ENCODE results near the gene FRMD4A.
A peak's percentile ranks its signal among the peaks of the same experiment; 100 is the strongest.
"Not testable (repeated sequence)": the region's sequence is repeated elsewhere in the genome, so short reads cannot be mapped to it uniquely, and the experiment has no call there.

The FRMD4A gene

DNA sequence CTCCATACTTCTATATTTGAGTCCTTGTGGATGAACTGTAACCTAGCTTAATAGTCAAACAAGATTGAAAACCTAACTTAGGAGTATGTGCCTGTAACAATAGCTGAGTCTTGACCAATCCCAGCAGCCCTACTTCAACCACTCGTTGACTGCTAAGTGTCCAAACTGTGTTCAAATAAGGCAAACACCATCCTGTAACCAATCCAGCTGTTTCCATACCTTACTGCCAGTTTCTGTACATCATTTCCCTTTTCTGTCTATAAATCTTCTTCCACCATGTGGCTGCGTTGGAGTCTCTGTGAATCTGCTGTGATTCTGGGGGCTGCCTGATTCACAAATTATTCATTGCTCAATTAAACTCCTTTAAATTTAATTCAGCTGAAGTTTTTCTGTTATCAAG is 195.5 kb downstream of the FRMD4A start:
- not testable (repeated sequence) for DNase-seq

GRCh38 chr10:14134275-14134674 is 196.4 kb downstream of the FRMD4A start:
- no peak for DNase-seq

GRCh38 chr10:14131261-14131960 is 199.3 kb downstream of the FRMD4A start:
- no peak for DNase-seq

DNA sequence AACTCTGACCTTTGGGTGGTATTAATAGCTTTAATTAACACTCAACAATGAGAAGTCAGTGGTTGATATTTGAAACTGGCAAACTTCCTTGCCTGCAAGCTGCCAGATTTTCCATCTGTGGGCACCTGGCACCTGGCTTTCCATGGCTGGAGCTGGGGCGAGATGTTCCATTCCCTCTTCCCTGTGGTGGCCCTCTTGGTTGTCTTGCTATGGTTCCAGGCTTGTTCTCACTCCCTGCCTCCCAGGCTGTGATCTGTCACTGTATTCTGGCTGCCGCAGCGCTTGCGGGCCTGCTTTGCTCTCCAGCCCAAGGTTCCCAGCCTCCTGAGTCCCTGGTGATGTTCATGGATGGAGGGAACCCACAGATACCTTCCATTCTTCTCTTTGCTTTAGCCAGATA is 201.0 kb downstream of the FRMD4A start:
- no peak for DNase-seq

GRCh38 chr10:14128519-14128918 is 202.2 kb downstream of the FRMD4A start:
- DNase-seq: no peak

- DNase-seq: no peak
These were observed 203.9 kb downstream of the FRMD4A start for GRCh38 chr10:14126697-14127440.

DNA sequence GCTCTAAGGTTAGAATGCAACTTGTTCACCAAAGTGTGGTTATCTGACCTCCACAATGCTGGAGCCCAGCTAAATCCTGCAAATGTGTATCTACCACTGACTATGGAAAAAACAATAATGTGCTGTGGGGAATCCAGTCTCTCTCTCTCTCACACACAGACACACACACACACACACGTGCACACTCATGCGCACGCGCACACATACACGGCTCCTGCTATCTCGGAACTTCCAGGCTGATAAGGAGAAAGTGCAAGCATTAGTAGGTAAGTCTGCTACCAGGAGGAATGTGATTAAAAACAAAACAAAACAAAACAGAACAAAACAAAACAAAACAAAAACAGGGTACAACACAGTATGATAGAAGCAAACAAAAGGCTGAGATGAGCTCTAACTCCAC is 205.2 kb downstream of the FRMD4A start:
- no peak for DNase-seq

GRCh38 chr10:14124941-14125340 is 205.8 kb downstream of the FRMD4A start:
- DNase-seq: no peak

DNA sequence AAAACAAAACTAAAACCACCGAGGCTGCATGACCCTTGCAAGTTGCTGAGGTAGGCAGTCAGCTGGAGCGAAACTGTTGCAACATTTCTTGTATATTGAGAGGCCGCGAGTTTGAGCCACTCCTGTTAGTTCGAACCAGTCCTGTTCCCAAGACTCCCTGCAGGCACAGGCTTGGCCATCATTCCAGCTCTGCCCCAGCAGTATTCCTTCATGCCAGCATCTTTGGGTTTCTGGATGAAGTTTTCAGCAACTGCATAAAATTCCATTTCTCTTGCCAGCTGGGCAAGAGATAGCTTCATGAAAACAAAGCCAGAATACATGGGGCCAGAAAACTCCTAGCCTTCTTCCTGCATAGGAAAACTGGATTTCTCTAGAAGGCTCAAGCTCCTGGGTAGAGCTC is 207.6 kb downstream of the FRMD4A start:
- DNase-seq: no peak

- DNase-seq: no peak
These were observed 209.9 kb downstream of the FRMD4A start for GRCh38 chr10:14120812-14121211.

DNA sequence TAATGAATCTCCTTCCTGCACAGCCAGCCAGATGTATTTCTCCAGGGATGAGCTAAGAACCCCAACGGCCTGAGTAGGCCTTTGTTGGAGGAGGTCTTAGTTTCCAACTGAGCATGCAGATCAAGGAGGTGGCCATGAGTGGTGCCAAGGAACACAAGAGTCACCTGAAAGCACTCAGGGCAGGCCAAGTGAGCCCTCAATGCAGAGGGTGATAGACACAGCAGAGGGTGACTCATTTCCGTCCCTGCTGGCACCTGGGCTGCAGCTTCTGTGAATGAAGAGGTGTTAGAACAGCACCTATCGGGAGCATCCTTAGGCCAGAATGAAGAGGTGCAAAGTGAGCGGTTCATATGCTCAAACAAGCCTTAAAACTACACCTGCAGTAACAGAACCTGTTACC is 211.8 kb downstream of the FRMD4A start:
- peak; percentile 10 for DNase-seq

- no peak for DNase-seq
These were observed 213.9 kb downstream of the FRMD4A start for GRCh38 chr10:14116837-14117236.

GRCh38 chr10:14116021-14116420 is 214.7 kb downstream of the FRMD4A start:
- no peak for DNase-seq

DNA sequence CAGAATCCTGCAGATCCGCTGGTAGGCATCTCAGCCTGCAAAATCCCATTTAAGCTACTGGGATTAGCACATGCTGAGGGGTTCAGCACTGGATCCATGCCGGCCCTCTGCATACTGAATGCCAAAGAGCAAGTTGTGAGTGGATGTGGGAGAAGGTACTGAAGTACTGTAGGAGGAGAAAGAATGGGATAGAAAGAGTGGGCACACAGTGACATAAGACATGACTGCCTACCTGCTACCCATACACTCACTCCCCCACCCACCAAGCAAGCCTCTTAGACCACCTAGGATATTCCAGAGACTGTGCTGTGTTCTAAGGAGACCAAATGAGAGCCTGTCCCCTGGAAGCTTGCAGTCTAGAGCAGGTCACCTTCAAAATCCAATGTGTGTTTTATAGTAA is 215.9 kb downstream of the FRMD4A start:
- no peak for DNase-seq

DNA sequence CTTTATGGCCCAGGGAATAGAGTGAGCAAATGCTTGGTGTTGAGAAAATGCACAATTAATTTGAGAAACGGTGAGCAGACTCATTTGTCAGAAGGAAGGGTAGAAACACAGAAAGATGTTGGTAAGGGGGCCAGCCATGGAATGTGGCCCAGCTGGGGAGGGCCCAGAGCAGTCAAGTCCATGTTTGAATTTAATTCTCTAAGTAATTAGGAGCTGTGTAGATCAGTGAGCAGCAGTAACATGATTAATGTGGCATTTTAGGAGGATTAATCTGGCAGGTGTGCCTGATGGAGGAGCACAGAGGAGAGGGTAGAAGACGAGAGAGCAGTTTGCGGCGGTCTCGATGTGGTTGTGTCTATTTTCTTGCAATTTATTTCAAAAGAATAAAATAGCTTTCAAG is 218.7 kb downstream of the FRMD4A start:
- no peak for DNase-seq

- DNase-seq: no peak
These were observed 219.5 kb downstream of the FRMD4A start for GRCh38 chr10:14111208-14111607.

DNA sequence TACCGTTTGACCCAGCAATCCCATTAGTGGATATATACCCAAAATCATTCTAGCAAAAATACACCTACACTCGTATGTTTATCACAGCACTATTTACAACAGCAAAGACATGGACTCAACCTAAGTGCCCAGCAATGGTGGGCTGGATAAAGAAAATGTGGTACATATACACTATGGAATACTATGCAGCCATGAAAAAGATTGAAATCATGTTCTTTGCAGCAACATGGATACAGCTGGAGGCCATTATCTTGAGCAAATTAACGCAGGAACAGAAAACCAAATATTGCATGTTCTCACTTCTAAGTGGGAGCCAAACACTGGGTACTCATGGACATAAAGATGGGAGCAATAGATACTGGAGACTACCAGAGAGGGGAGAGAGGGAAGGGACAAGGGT is 223.9 kb downstream of the FRMD4A start:
- DNase-seq: no peak

- DNase-seq: no peak
These were observed 228.7 kb downstream of the FRMD4A start for GRCh38 chr10:14102056-14102455.

- DNase-seq: no peak
These were observed 230.8 kb downstream of the FRMD4A start for GRCh38 chr10:14099885-14100284.

DNA sequence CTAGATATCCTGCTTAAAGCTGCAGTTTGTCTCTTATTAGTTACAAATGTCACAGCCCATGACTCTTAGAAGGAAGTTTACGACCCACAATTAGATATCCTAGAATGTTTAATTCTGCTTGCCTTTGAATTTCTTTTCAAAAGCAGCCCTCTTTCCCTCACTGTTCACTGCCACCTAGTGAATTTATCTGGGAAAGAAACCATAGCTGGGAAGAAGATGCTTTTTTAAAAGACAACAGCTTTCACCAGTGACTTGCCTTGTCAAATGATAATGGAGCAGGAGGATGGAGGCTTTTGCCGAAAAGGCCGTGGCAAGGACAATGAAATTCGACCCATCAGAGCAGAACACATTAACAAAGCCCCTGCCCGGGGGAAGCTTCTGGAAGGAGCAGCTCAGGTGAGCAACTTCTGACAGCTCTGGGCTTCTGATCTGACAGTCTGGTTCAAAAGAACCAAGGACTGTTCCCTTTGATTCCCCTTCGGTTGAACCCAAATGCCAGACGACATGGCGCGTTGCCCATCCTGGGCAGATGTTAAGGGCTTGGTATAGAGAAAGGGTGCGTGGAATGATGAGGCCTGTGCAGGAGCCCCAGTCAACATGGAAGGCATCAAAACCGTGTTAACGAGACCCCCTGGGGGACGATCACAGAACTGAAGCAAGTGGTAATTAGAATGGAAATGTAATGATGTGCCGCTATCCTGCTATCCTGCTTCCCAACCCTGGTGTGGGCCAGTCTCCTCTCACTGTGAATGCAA is 236.8 kb downstream of the FRMD4A start:
- DNase-seq: no peak

GRCh38 chr10:14092799-14093198 is 237.9 kb downstream of the FRMD4A start:
- DNase-seq: no peak

DNA sequence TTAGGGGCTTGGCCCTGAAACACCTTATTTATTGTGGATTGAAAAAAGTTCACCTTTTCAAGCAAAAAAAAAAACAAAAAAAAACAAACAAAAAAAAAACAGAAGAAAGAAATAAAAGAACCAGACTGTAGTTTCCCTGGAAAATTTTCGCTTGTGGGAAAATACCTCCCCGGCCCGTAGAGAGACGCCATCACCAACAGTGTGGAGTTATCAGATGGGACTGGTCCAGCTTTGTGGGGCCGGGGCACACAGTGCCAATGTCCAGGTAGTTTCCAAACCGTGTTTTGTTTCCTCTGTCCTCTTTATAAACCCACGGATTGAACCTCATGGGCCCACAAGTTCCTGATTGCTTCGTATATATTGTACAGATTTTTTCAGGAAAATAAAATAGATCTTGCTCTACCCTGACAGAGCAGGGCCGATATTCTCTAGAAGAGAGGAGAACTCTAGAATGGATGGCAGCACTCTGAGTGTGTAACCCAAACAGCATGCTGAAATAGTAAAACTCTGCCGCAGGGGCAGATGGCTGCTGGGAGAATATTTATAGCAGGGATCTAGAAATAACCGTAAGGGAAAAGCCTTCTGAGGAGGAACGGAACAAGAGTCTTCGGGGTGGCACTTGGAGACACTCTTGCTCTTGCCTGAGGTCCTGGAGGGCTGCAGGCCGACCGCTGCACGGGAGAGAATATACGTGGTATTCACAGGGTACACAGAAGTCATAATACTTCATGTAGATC is 241.0 kb downstream of the FRMD4A start:
- DNase-seq: no peak

DNA sequence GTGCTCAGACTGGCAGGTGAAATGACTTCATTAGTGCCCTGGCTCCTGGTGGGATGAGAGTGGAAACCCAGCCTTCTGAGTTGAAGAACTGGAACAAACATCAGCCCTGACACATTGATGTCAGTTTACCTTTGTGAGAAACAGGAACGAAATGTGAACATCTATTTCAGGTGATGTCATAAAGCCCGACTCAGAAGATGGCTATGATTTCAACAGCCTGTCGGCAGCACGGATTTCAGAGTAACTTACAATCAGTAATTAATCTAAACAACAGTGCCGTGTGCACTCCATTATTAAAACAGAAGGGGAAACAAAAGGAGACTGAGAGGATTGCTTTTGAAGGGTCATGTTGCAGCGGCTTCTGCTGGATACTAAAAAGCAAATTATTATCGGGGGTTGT is 243.2 kb downstream of the FRMD4A start:
- DNase-seq: no peak
